ENCODE data around the gene TAF4B.
A peak's percentile ranks its signal among the peaks of the same experiment; 100 is the strongest.
"Not testable (repeated sequence)": the region's sequence is repeated elsewhere in the genome, so short reads cannot be mapped to it uniquely, and the experiment has no call there.

TAF4B gene

GRCh38 chr18:26252411-26252810, 26.2 kb downstream of the TAF4B start:
- no peak for DNase-seq
- no peak overlapping the region for H3K4ac ChIP-seq (ENCODE audit: low read depth in 1 of 2, low read length in 2 of 2)
- H3K79me1 ChIP-seq (replicated peaks; ENCODE audit: low read length, poor library complexity, severe bottlenecking) = peaks cover 2% of the 10 kb centered on the region
- no peak overlapping the region for H3K23ac ChIP-seq (ENCODE audit: low read length in 2 of 2)
- no peaks in the 10 kb centered on the region for H3K36me3 ChIP-seq (ENCODE audit: control insufficient read depth in 1 of 2, insufficient read depth in 2 of 2, low read depth in 1 of 2, low read length in 2 of 2)
- H3K9me3 ChIP-seq (ENCODE audit: control insufficient read depth, low read length) = no peaks in the 10 kb centered on the region
- H3K14ac ChIP-seq (ENCODE audit: low read length in 2 of 2) = no peak overlapping the region
- no peak overlapping the region for H2AFZ ChIP-seq (ENCODE audit: low read depth, low read length)
- H3K4me1 ChIP-seq (ENCODE audit: control insufficient read depth, insufficient read depth, low read depth, low read length) = no peaks in the 10 kb centered on the region
- H2AK5ac ChIP-seq (ENCODE audit: low read length, severe bottlenecking) = no peak overlapping the region
- H3K4me3 ChIP-seq (ENCODE audit: insufficient read depth in 1 of 2, low read depth in 1 of 2, low read length in 2 of 2) = no peak overlapping the region
- H3K18ac ChIP-seq (ENCODE audit: low read depth in 1 of 2, low read length in 2 of 2) = no peak overlapping the region
- H4K8ac ChIP-seq (ENCODE audit: low read length) = no peak overlapping the region
- H3K27me3 ChIP-seq (ENCODE audit: control insufficient read depth in 1 of 2, insufficient read depth in 1 of 2, low read length in 2 of 2) = no peaks in the 10 kb centered on the region
- H2BK12ac ChIP-seq (ENCODE audit: low read length in 2 of 2) = no peak overlapping the region
- H3K9ac ChIP-seq (ENCODE audit: low read length) = no peak overlapping the region
- no peak overlapping the region for H2BK5ac ChIP-seq (ENCODE audit: low read depth, low read length, poor library complexity, severe bottlenecking)
- H3K4me2 ChIP-seq (ENCODE audit: low read length, poor library complexity, severe bottlenecking) = no peak overlapping the region
- no peak overlapping the region for H2BK15ac ChIP-seq (ENCODE audit: low read depth, poor library complexity, severe bottlenecking)
- no peak overlapping the region for H3K27ac ChIP-seq (ENCODE audit: low read length, poor library complexity, severe bottlenecking)
- H2BK120ac ChIP-seq (ENCODE audit: low read depth, low read length) = no peak overlapping the region
- no peak overlapping the region for H4K91ac ChIP-seq (ENCODE audit: low read length)
- 95% methylated on average over 2 of the region's 3 CpGs for WGBS

DNA sequence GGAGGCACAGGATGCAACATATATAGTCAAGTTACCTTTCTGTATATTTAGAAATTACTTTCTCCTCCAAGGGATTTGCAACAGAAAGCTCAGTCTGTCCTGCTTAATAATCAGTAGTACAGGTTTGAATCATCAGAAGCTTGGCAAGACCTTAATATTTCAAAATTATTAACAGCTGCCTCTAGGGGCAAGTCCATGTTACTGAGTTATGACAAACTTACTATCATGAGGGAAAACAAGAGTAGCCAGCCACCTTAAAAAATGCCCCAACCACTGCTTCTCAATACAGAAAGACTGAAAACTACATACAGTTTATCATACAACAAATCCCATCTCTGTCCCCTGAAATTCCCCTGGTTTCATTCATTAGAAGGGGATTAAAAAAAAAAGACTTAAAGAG, 28.6 kb downstream of the TAF4B start:
- H3K36me3 ChIP-seq (ENCODE audit: control insufficient read depth in 1 of 2, insufficient read depth in 2 of 2, low read depth in 1 of 2, low read length in 2 of 2); H2BK12ac ChIP-seq (ENCODE audit: low read length in 2 of 2); H3K4ac ChIP-seq (ENCODE audit: low read depth in 1 of 2, low read length in 2 of 2); DNase-seq; H2BK15ac ChIP-seq (ENCODE audit: low read depth, poor library complexity, severe bottlenecking); H3K14ac ChIP-seq (ENCODE audit: low read length in 2 of 2); H3K9ac ChIP-seq (ENCODE audit: low read length); H3K79me1 ChIP-seq (replicated peaks; ENCODE audit: low read length, poor library complexity, severe bottlenecking); H2BK120ac ChIP-seq (ENCODE audit: low read depth, low read length); H3K4me1 ChIP-seq (ENCODE audit: control insufficient read depth, insufficient read depth, low read depth, low read length); H3K9me3 ChIP-seq (ENCODE audit: control insufficient read depth, low read length); H2AFZ ChIP-seq (ENCODE audit: low read depth, low read length); H3K23ac ChIP-seq (ENCODE audit: low read length in 2 of 2); H4K8ac ChIP-seq (ENCODE audit: low read length); H2BK5ac ChIP-seq (ENCODE audit: low read depth, low read length, poor library complexity, severe bottlenecking); H2AK5ac ChIP-seq (ENCODE audit: low read length, severe bottlenecking); H3K27me3 ChIP-seq (ENCODE audit: control insufficient read depth in 1 of 2, insufficient read depth in 1 of 2, low read length in 2 of 2); H3K18ac ChIP-seq (ENCODE audit: low read depth in 1 of 2, low read length in 2 of 2); H3K4me2 ChIP-seq (ENCODE audit: low read length, poor library complexity, severe bottlenecking); H3K4me3 ChIP-seq (ENCODE audit: insufficient read depth in 1 of 2, low read depth in 1 of 2, low read length in 2 of 2); H4K91ac ChIP-seq (ENCODE audit: low read length); H3K27ac ChIP-seq (ENCODE audit: low read length, poor library complexity, severe bottlenecking): not testable (repeated sequence)

GRCh38 chr18:26255695-26256622, 29.7 kb downstream of the TAF4B start:
- Histone ChIP-seq H3K4me2 (ENCODE audit: low read length, poor library complexity, severe bottlenecking) (no peak overlapping the region), H3K4me1 (ENCODE audit: control insufficient read depth, insufficient read depth, low read depth, low read length) (no peaks in the 10 kb centered on the region), H3K27me3 (ENCODE audit: control insufficient read depth in 1 of 2, insufficient read depth in 1 of 2, low read length in 2 of 2) (no peaks in the 10 kb centered on the region)

GRCh38 chr18:26258711-26259110, 32.5 kb downstream of the TAF4B start:
- Histone ChIP-seq H3K23ac (ENCODE audit: low read length in 2 of 2) (no peak overlapping the region), H2AK5ac (ENCODE audit: low read length, severe bottlenecking) (no peak overlapping the region), H3K4me3 (ENCODE audit: insufficient read depth in 1 of 2, low read depth in 1 of 2, low read length in 2 of 2) (no peak overlapping the region), H4K8ac (ENCODE audit: low read length) (no peak overlapping the region), H3K4me2 (ENCODE audit: low read length, poor library complexity, severe bottlenecking) (no peak overlapping the region), H3K79me1 (replicated peaks; ENCODE audit: low read length, poor library complexity, severe bottlenecking) (peaks cover 7% of the 10 kb centered on the region), H3K27ac (ENCODE audit: low read length, poor library complexity, severe bottlenecking) (no peak overlapping the region), H2BK5ac (ENCODE audit: low read depth, low read length, poor library complexity, severe bottlenecking) (no peak overlapping the region), H2BK15ac (ENCODE audit: low read depth, poor library complexity, severe bottlenecking) (no peak overlapping the region), H3K9me3 (ENCODE audit: control insufficient read depth, low read length) (no peaks in the 10 kb centered on the region), H2BK120ac (ENCODE audit: low read depth, low read length) (no peak overlapping the region), H3K14ac (ENCODE audit: low read length in 2 of 2) (no peak overlapping the region), H3K4me1 (ENCODE audit: control insufficient read depth, insufficient read depth, low read depth, low read length) (no peaks in the 10 kb centered on the region), H3K18ac (ENCODE audit: low read depth in 1 of 2, low read length in 2 of 2) (no peak overlapping the region), H3K27me3 (ENCODE audit: control insufficient read depth in 1 of 2, insufficient read depth in 1 of 2, low read length in 2 of 2) (no peaks in the 10 kb centered on the region), H2BK12ac (ENCODE audit: low read length in 2 of 2) (no peak overlapping the region), H3K4ac (ENCODE audit: low read depth in 1 of 2, low read length in 2 of 2) (no peak overlapping the region), H3K9ac (ENCODE audit: low read length) (no peak overlapping the region), H2AFZ (ENCODE audit: low read depth, low read length) (no peak overlapping the region), H4K91ac (ENCODE audit: low read length) (no peak overlapping the region), H3K36me3 (ENCODE audit: control insufficient read depth in 1 of 2, insufficient read depth in 2 of 2, low read depth in 1 of 2, low read length in 2 of 2) (no peaks in the 10 kb centered on the region)
- WGBS = 89% methylated on average over 1 of the region's 3 CpGs
- DNase-seq = no peak

More at GRCh38 chr18:26255695-26256622, 29.7 kb downstream of the TAF4B start:
- no peaks in the 10 kb centered on the region for H3K9me3 ChIP-seq (ENCODE audit: control insufficient read depth, low read length)
- H4K8ac ChIP-seq (ENCODE audit: low read length) = no peak overlapping the region
- H3K4me3 ChIP-seq (ENCODE audit: insufficient read depth in 1 of 2, low read depth in 1 of 2, low read length in 2 of 2) = peak overlapping the region in 1 of 2 experiments; percentile 54
- no peaks in the 10 kb centered on the region for H3K36me3 ChIP-seq (ENCODE audit: control insufficient read depth in 1 of 2, insufficient read depth in 2 of 2, low read depth in 1 of 2, low read length in 2 of 2)
- H3K23ac ChIP-seq (ENCODE audit: low read length in 2 of 2) = no peak overlapping the region
- H3K9ac ChIP-seq (ENCODE audit: low read length) = peak overlapping the region; percentile 49
- H2AFZ ChIP-seq (ENCODE audit: low read depth, low read length) = no peak overlapping the region
- no peaks in the 10 kb centered on the region for H3K79me1 ChIP-seq (replicated peaks; ENCODE audit: low read length, poor library complexity, severe bottlenecking)
- no peak overlapping the region for H3K27ac ChIP-seq (ENCODE audit: low read length, poor library complexity, severe bottlenecking)
- H2BK12ac ChIP-seq (ENCODE audit: low read length in 2 of 2) = no peak overlapping the region
- H3K14ac ChIP-seq (ENCODE audit: low read length in 2 of 2) = no peak overlapping the region
- H4K91ac ChIP-seq (ENCODE audit: low read length) = no peak overlapping the region
- H3K4ac ChIP-seq (ENCODE audit: low read depth in 1 of 2, low read length in 2 of 2) = no peak overlapping the region
- H2AK5ac ChIP-seq (ENCODE audit: low read length, severe bottlenecking) = no peak overlapping the region
- DNase-seq = no peak
- no peak overlapping the region for H2BK5ac ChIP-seq (ENCODE audit: low read depth, low read length, poor library complexity, severe bottlenecking)
- no peak overlapping the region for H2BK120ac ChIP-seq (ENCODE audit: low read depth, low read length)
- H2BK15ac ChIP-seq (ENCODE audit: low read depth, poor library complexity, severe bottlenecking) = no peak overlapping the region
- no peak overlapping the region for H3K18ac ChIP-seq (ENCODE audit: low read depth in 1 of 2, low read length in 2 of 2)
- WGBS = 90% methylated on average over 12 of the region's 14 CpGs
